WI38 (cell line): ENCODE measurements around the gene CCNA2.

Experiments
- H3K4me3 ChIP-seq: 2 replicates; pipeline ENCODE4 v1.5.1; 2011; ENCODE audit warnings: low read depth, mild to moderate bottlenecking, control low read depth, low read length
- CTCF ChIP-seq: IDR thresholded peaks from 2 replicates; pipeline ENCODE4 v1.5.1; 2012; ENCODE audit warnings: low read depth, mild to moderate bottlenecking, control low read depth, low read length

CCNA2 gene

DNA sequence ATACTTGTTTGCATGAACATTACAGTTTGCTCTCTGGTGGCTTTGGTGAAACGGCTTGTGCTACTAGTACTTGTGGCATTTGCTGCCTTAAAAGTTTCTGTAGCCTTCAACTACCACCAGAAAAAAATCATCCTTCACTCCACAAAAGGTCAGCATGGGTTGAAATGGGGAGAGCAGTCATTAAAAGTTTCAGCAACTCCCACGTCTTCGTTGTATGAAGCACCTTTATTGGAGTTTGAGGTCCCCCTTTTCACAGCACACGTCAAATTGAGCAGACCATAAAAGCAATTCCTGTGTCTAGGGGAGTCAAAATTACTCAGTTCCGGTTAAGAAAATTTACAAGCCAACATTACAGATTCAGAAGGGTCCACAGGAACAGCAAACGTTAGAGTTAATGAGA is 23.0 kb upstream of the CCNA2 start:
- H3K4me3 ChIP-seq = no peak overlapping the region
- no peak for TF ChIP-seq CTCF

DNA sequence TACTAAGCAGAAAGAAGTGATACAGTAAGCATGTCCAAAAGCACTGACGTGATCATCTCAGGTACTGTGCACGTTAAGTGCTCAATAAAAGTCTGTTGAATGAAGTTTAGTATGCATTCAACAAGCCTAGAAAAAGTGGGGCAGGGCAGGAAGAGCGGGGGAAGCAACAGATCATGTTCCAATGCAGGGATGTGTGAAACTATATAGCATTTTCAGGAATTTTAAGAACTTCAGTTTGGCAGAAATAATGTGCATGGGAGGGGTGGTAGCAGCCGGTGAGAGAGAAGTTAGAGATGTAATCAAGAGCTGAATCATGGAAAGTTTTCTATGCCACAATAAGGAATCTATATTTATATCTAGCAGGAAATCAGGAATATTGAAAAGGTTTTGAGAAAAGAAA is 19.2 kb upstream of the CCNA2 start:
- no peak overlapping the region for H3K4me3 ChIP-seq
- TF ChIP-seq CTCF = no peak

DNA sequence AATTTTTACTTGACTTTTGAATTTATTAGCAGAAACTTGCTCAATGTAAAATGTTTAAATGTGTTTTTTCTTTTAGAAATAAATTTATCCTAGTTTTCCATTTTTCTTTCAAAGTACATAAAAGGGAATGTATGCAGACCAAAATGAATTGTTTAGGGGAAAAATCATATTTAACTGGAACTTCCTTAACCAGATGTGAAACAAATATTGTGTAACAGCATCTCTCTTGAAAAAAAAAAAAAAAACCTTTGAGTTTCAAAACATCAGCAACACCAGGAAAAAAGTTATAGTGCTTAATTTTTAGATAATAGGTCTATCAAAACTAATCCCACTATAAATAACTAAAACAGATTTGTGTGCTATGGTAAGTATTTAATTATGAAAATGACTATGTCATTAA is 14.5 kb upstream of the CCNA2 start:
- no peak for TF ChIP-seq CTCF

DNA sequence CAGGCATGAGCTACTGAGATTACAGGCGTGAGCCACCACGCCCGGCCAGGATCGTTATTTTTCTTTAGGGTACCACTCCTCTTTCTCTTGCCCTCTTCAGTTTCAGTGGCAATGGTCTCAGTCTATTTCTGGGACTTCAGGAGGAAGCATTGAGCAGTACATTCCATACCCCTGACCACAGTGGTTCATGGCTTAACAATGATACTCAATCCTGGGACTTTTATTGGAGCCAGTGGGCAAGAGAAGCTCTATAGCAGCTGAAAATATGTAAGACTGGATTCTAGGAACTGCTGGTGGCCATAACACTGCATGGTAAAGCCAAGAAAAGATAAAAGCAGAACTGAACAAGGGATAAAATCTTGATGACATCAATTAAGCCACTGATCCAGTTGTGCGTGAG is 5.8 kb upstream of the CCNA2 start:
- H3K4me3 ChIP-seq = no peak overlapping the region
- no peak for TF ChIP-seq CTCF

More for the DNA sequence above, 14.5 kb upstream of the CCNA2 start:
- no peak overlapping the region for H3K4me3 ChIP-seq

DNA sequence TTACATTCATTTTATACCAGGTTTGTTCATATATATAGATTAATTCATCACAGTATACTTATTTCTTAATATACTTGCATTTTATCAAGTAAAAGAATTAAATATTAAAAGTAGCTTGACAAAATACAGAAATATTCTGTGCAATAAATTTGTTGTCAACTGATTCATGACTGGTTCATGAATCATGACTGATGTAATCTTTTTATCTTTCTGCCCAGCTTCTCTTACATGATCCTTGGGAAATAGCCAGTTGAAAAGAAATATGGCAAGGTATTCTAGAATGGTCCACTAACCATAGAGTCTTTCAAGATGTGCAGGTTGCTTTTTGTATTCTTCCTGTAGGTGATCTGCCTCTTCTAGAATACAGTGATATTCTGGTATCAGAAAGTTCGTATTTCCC is 4.2 kb upstream of the CCNA2 start:
- no peak for TF ChIP-seq CTCF
- no peak overlapping the region for H3K4me3 ChIP-seq

- no peak for TF ChIP-seq CTCF
- no peak overlapping the region for H3K4me3 ChIP-seq
Measured at GRCh38 chr4:121824950-121825349, 1.3 kb upstream of the CCNA2 start.

DNA sequence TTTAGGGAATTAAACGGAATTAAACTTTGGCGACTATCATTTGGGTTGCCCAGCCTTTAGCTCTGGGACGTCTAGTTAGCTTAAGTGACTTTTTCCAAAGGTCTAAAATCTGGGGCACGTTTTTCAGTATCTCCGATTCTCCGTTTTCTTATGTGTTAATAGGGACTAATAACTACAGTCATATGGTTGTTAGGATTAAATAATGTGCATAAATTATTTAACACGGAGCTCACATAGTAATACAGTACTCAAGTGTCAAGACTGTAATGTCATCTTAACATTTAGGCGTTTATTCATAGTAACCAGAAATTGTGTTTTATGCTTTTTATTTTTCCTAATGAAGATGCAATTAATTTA is 466 bp upstream of the CCNA2 start:
- TF ChIP-seq CTCF = no peak
- peak overlapping the region; percentile 69 for H3K4me3 ChIP-seq
